Spleen (tissue), 7 donors: ENCODE results near the gene ADGRL3.

ENCODE experiments used
- POLR2A ChIP-seq, 3 donors: fragments of 450-650 bp; IDR thresholded peaks; one replicate each; pipeline ENCODE4 v1.5.1; 2017; ENCODE audit warnings: antibody characterized with exemption in 3 of 3, mild to moderate bottlenecking in 1 of 3
- POLR2AphosphoS5 ChIP-seq, 3 donors: sonication (generic); formaldehyde crosslinking; IDR thresholded peaks; one replicate each; pipeline ENCODE4 v1.5.1; 2017; ENCODE audit warnings: antibody characterized with exemption in 3 of 3
- TF ChIP-seq, protein P1 (sequence below), 11 experiments: fragments of 200-600 bp in 7 of 11; fragments of 450-650 bp in 4 of 11; sonication (generic) in 4 of 11; IDR thresholded peaks in 8 of 11; conservative IDR thresholded peaks in 3 of 11; 1 replicate in 7 of 11; 2 replicates in 4 of 11; pipeline versions ENCODE4 v1.4.0 to v1.8.0; 2016 to 2021; ENCODE audit warnings: antibody characterized with exemption in 11 of 11, inconsistent platforms in 4 of 11, mild to moderate bottlenecking in 1 of 11
- donor health status: DM: no; HTN: no; CAD: no; lungs with moderate emphysema.
- donor health status: DM: no; HTN: no; CAD: no.
- donor health status: DM: no; HTN: no; CAD: no.

- no peak for TF ChIP-seq POLR2A (IDR thresholded peaks at IDR 0.05)
- TF ChIP-seq, protein P1, sequence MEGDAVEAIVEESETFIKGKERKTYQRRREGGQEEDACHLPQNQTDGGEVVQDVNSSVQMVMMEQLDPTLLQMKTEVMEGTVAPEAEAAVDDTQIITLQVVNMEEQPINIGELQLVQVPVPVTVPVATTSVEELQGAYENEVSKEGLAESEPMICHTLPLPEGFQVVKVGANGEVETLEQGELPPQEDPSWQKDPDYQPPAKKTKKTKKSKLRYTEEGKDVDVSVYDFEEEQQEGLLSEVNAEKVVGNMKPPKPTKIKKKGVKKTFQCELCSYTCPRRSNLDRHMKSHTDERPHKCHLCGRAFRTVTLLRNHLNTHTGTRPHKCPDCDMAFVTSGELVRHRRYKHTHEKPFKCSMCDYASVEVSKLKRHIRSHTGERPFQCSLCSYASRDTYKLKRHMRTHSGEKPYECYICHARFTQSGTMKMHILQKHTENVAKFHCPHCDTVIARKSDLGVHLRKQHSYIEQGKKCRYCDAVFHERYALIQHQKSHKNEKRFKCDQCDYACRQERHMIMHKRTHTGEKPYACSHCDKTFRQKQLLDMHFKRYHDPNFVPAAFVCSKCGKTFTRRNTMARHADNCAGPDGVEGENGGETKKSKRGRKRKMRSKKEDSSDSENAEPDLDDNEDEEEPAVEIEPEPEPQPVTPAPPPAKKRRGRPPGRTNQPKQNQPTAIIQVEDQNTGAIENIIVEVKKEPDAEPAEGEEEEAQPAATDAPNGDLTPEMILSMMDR (IDR thresholded peaks at IDR 0.05 in 8 of 11, conservative IDR thresholded peaks at IDR 0.05 in 3 of 11), result no peak
- TF ChIP-seq POLR2AphosphoS5 (IDR thresholded peaks at IDR 0.05), result no peak
These were observed 262.6 kb downstream of the ADGRL3 start for GRCh38 chr4:61462451-61463326.
